Neuronal stem cell (in vitro differentiated cells): ENCODE measurements around the gene INSR.

Experiments used
- DNase-seq: peaks from one replicate; pipeline ENCODE4 v3.0.0-alpha.2; 2013; ENCODE audit warnings: low spot score
- H2AFZ ChIP-seq: one replicate; pipeline ENCODE4 v1.6.1; 2013; ENCODE audit warnings: mild to moderate bottlenecking, low read length, inconsistent platforms
- H2AK5ac ChIP-seq: 2 replicates; pipeline ENCODE4 v1.6.1; 2013; ENCODE audit warnings: low read depth, mild to moderate bottlenecking, inconsistent platforms, low read length, moderate library complexity, mixed read lengths
- H2BK120ac ChIP-seq: 2 replicates; pipeline ENCODE4 v1.6.1; 2013; ENCODE audit warnings: low read depth, mild to moderate bottlenecking, inconsistent platforms, low read length, moderate library complexity, mixed read lengths
- H2BK12ac ChIP-seq: one replicate; pipeline ENCODE4 v1.6.1; 2013; ENCODE audit warnings: low read length, inconsistent platforms
- H2BK15ac ChIP-seq: 2 replicates; pipeline ENCODE4 v1.6.1; 2013; ENCODE audit warnings: mild to moderate bottlenecking, low read length, inconsistent platforms, mixed read lengths
- H2BK5ac ChIP-seq: one replicate; pipeline ENCODE4 v1.6.1; 2013; ENCODE audit warnings: inconsistent platforms, mild to moderate bottlenecking, low read length, moderate library complexity
- H3K14ac ChIP-seq: one replicate; pipeline ENCODE4 v1.6.1; 2013; ENCODE audit warnings: low read length, inconsistent platforms
- H3K18ac ChIP-seq: 2 replicates; pipeline ENCODE4 v1.6.1; 2013; ENCODE audit warnings: low read length, inconsistent platforms
- H3K23ac ChIP-seq: 2 replicates; pipeline ENCODE4 v1.6.1; 2013; ENCODE audit warnings: low read depth, mild to moderate bottlenecking, mixed read lengths, low read length, inconsistent platforms; ENCODE audit not compliant: poor library complexity
- H3K27ac ChIP-seq: replicated peaks from 3 replicates; pipeline ENCODE4 v1.5.1; 2013; ENCODE audit warnings: low read length, inconsistent platforms
- H3K27me3 ChIP-seq, 3 experiments: 2 replicates each; pipeline ENCODE4 v1.6.1; 2013; ENCODE audit warnings: low read length in 3 of 3, mild to moderate bottlenecking in 2 of 3, inconsistent platforms in 1 of 3, low read depth in 1 of 3, mixed read lengths in 1 of 3, moderate library complexity in 1 of 3; ENCODE audit not compliant: control insufficient read depth in 3 of 3, insufficient read depth in 3 of 3
- H3K36me3 ChIP-seq, 2 donors: replicated peaks in 1 of 2; 2 replicates each; pipeline ENCODE4 v1.6.1; 2013; ENCODE audit warnings: low read length in 2 of 2; ENCODE audit not compliant: control insufficient read depth in 2 of 2, insufficient read depth in 2 of 2
- H3K4ac ChIP-seq: 2 replicates; pipeline ENCODE4 v1.6.1; 2013; ENCODE audit warnings: inconsistent platforms, mild to moderate bottlenecking, low read length, moderate library complexity
- H3K4me1 ChIP-seq, 2 donors: 1 replicate in 1 of 2; 2 replicates in 1 of 2; pipeline ENCODE4 v1.6.1; 2013; ENCODE audit warnings: low read length in 2 of 2, low read depth in 1 of 2; ENCODE audit not compliant: control insufficient read depth in 2 of 2, insufficient read depth in 1 of 2
- H3K4me2 ChIP-seq: one replicate; pipeline ENCODE4 v1.6.1; 2013; ENCODE audit warnings: mild to moderate bottlenecking, low read length, inconsistent platforms; ENCODE audit not compliant: insufficient read depth, poor library complexity, severe bottlenecking
- H3K4me3 ChIP-seq, 2 donors: 2 replicates each; pipeline ENCODE4 v1.5.1; 2013; ENCODE audit warnings: low read length in 2 of 2, mild to moderate bottlenecking in 2 of 2, inconsistent platforms in 1 of 2, moderate library complexity in 1 of 2
- H3K79me1 ChIP-seq: one replicate; pipeline ENCODE4 v1.6.1; 2013; ENCODE audit warnings: low read depth, mild to moderate bottlenecking, inconsistent platforms, low read length, moderate library complexity
- H3K9ac ChIP-seq: one replicate; pipeline ENCODE4 v1.6.1; 2013; ENCODE audit warnings: mild to moderate bottlenecking, low read depth, low read length, inconsistent platforms; ENCODE audit not compliant: poor library complexity
- H3K9me3 ChIP-seq, 2 donors: replicated peaks in 1 of 2; 2 replicates each; pipeline versions ENCODE3 to v1.6.1; 2013; ENCODE audit warnings: low read length in 2 of 2, mild to moderate bottlenecking in 2 of 2, inconsistent platforms in 1 of 2, low read depth in 1 of 2, mixed read lengths in 1 of 2, moderate library complexity in 1 of 2; ENCODE audit not compliant: control insufficient read depth in 2 of 2, insufficient read depth in 1 of 2
- H4K8ac ChIP-seq: one replicate; pipeline ENCODE4 v1.6.1; 2013; ENCODE audit warnings: low read depth, mild to moderate bottlenecking, inconsistent platforms, low read length, moderate library complexity
- H4K91ac ChIP-seq: one replicate; pipeline ENCODE4 v1.6.1; 2013; ENCODE audit warnings: low read length, low read depth, mild to moderate bottlenecking, inconsistent platforms; ENCODE audit not compliant: poor library complexity
- WGBS, 2 donors: extraction: QIAGEN DNeasy Blood & Tissue Kit; methylation state at CpG; one replicate each; pipeline ENCODE4 v1.1.7; 2013; ENCODE audit warnings: missing lambda C conversion rate in 2 of 2, mixed read lengths in 1 of 2; ENCODE audit not compliant: insufficient read length in 2 of 2, insufficient replicate concordance in 1 of 2; ENCODE audit errors: extremely low coverage in 2 of 2; 5-methylcytosine and 5-hydroxymethylcytosine counted together

Gene INSR

DNA sequence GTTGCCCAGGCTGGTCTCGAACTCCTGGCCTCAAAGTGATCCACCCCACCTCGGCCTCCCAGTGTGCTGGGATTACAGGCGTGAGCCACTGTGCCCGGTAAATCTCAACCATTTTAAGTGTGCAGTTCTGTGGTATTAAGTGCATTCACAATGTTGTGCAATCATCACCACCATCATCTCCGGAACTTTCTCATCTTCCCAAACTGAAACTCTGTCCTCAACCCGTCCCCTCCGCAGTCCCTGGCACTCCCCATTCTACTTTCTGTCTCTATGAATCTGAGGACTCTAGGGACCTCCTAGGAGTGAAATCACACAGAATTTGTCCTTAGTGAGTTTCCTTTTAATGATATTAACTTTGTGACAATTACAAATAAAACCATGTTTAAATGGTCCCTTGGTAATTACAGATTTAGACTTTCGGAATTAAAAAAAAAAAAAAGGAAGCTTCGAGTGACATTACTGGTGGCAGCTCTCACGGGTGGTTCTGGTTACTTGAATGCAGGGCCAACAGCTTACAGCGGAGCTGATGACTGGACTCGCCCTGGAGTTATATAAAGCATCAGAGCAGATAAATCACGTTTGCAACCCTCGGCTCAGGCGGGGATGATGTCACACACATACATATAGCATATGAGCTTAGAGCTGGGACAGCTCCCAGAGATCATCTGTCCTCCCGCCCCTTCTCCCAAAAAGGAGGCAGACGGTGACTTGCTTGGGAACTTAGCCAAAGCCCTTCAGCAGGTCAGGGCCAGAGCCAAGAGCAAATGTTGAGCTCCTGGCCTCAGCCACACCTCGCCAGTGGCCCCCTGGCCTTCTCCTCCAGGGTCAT is 134.9 kb downstream of the INSR start:
- no peak overlapping the region for H2BK12ac ChIP-seq

DNA sequence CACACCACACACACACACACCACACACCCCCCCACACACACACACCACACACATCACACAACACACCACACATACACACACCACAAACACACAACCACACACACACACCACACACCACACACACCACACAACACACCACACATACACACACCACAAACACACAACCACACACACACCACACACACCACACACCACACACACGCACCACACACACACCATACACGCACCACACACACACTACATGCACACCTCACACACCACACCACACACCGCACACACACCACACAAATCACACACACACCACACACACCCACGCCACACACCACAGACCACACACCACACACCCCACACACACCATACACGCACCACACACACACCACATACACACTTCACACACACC is 141.2 kb downstream of the INSR start:
- Histone ChIP-seq H2BK5ac (no peak overlapping the region), H2BK12ac (peak overlapping the region; percentile 50), H3K27ac (no peak overlapping the region), H4K8ac (peak overlapping the region; percentile 65), H3K27me3 (no peaks in the 10 kb centered on the region), H3K4ac (peak overlapping the region; percentile 69), H3K4me1 (no peaks in the 10 kb centered on the region), H2AFZ (no peak overlapping the region), H2BK120ac (no peak overlapping the region), H3K4me2 (no peak overlapping the region), H4K91ac (no peak overlapping the region), H2BK15ac (no peak overlapping the region), H3K14ac (peak overlapping the region; percentile 14), H2AK5ac (no peak overlapping the region), H3K4me3 (peak overlapping the region in 1 of 2 donors; percentile 67), H3K9me3 (peaks cover 3% of the 10 kb centered on the region in 2 donors), H3K9ac (peak overlapping the region; percentile 63), H3K18ac (no peak overlapping the region), H3K36me3 (peaks cover 3 to 9% of the 10 kb centered on the region in 2 donors), H3K23ac (peak overlapping the region; percentile 73), H3K79me1 (peaks cover 5% of the 10 kb centered on the region)
- 96 to 100% methylated on average over 2 to 4 of the region's 5 CpGs for WGBS, 2 donors
- DNase-seq: no peak

More for the DNA sequence above, 134.9 kb downstream of the INSR start:
- Histone ChIP-seq H2AK5ac (no peak overlapping the region), H3K4ac (no peak overlapping the region), H3K9me3 (no peaks in the 10 kb centered on the region), H3K27ac (no peak overlapping the region), H4K8ac (no peak overlapping the region), H3K4me3 (no peak overlapping the region), H2BK120ac (no peak overlapping the region), H2BK15ac (no peak overlapping the region), H3K79me1 (no peaks in the 10 kb centered on the region), H3K18ac (no peak overlapping the region), H3K9ac (peak overlapping the region; percentile 12), H3K4me2 (no peak overlapping the region), H2BK5ac (no peak overlapping the region), H3K23ac (no peak overlapping the region), H3K27me3 (no peaks in the 10 kb centered on the region), H2AFZ (no peak overlapping the region), H4K91ac (no peak overlapping the region), H3K36me3 (peaks cover 9 to 29% of the 10 kb centered on the region in 2 donors), H3K14ac (no peak overlapping the region), H3K4me1 (no peaks in the 10 kb centered on the region)
- no peak for DNase-seq
- no CpG with 5 or more reads among the region's 18 CpGs for WGBS, 2 donors

DNA sequence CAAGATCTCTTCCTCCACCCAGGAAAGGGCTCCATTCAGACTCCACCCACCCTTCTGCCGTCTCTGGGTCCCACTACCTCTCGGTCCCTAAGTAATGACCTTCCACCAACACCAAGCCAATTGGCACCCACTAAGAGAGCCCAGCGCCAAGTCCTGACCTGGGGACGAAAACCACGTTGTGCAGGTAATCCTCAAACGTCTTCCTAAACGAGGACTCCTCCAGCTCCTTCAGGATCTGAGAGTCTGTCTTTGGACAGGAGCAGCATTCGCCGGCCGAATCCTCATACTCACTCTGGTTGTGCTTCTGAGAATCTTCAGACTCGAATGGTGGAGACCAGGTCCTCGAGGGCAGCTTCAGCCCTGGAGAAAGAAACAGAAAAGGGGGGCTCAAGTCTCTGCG is 141.6 kb downstream of the INSR start:
- H3K27ac ChIP-seq: no peak overlapping the region
- no peak overlapping the region for H3K4me3 ChIP-seq
- H3K9me3 ChIP-seq: peaks cover 3% of the 10 kb centered on the region in 2 donors
- no peak overlapping the region for H3K18ac ChIP-seq
- peaks cover 5% of the 10 kb centered on the region for H3K79me1 ChIP-seq
- no peak overlapping the region for H2BK12ac ChIP-seq
- H3K27me3 ChIP-seq: no peaks in the 10 kb centered on the region
- no CpG with 5 or more reads among the region's 13 CpGs for WGBS, 2 donors
- DNase-seq: no peak
- no peak overlapping the region for H2BK120ac ChIP-seq
- no peak overlapping the region for H4K91ac ChIP-seq
- no peak overlapping the region for H2AFZ ChIP-seq
- no peak overlapping the region for H2BK15ac ChIP-seq
- no peak overlapping the region for H2BK5ac ChIP-seq
- H3K4me2 ChIP-seq: no peak overlapping the region
- H4K8ac ChIP-seq: no peak overlapping the region
- H3K9ac ChIP-seq: no peak overlapping the region
- no peak overlapping the region for H3K14ac ChIP-seq
- H3K23ac ChIP-seq: no peak overlapping the region
- H3K4me1 ChIP-seq: no peaks in the 10 kb centered on the region
- no peak overlapping the region for H2AK5ac ChIP-seq
- no peak overlapping the region for H3K4ac ChIP-seq
- peaks cover 3 to 7% of the 10 kb centered on the region in 2 donors for H3K36me3 ChIP-seq

DNA sequence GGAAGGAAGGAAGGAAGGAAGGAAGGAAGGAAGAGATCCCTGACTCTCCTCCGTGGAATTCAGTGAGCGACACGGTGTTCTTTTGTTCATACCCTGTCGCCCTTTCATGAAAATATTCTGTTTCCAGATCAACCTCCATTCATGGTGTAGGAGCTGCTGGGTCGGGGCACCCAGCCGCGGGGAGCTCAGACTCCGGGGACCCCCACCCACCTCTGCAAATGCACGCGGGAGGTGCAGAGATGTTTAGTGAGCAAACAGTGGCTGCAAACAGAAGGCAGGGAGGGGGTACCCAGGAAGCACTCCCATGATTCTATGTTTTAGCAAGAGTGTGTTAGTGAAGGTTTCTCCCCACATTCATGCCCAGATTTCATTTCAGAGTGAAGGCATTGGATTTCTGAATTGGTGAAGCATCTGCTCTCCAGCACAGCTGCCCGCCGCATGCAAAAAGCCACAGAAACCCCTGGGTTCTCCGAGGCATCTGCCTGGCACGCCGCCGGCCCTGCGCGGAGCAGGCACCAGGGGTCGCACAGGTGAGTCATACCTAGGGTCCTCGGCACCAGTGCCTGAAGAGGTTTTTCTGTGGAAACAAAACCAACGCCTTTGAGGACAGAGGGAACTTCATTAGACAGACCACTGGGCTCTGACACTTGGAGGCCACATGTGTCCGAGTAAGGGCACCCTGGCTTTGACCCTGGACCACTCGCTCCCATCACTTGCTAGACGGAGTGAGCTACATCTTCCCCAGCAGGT is 144.1 kb downstream of the INSR start:
- Histone ChIP-seq H2AFZ (no peak overlapping the region), H2BK15ac (no peak overlapping the region), H3K9ac (no peak overlapping the region), H3K79me1 (peaks cover 5% of the 10 kb centered on the region), H3K9me3 (peaks cover 3% of the 10 kb centered on the region in 2 donors), H3K27me3 (no peaks in the 10 kb centered on the region), H3K18ac (no peak overlapping the region), H3K4ac (no peak overlapping the region), H3K14ac (no peak overlapping the region), H2BK5ac (no peak overlapping the region), H3K36me3 (peaks cover 3 to 5% of the 10 kb centered on the region in 2 donors), H2AK5ac (no peak overlapping the region), H3K23ac (no peak overlapping the region), H3K4me3 (no peak overlapping the region), H4K91ac (no peak overlapping the region), H3K4me2 (no peak overlapping the region), H2BK120ac (no peak overlapping the region), H4K8ac (peak overlapping the region; percentile 6), H3K4me1 (no peaks in the 10 kb centered on the region), H2BK12ac (no peak overlapping the region), H3K27ac (no peak overlapping the region)
- no CpG with 5 or more reads among the region's 24 CpGs for WGBS, 2 donors
- DNase-seq: no peak
